Measurements from ENCODE around the gene PLOD3.
"Not testable (repeated sequence)": the region's sequence is repeated elsewhere in the genome, so short reads cannot be mapped to it uniquely, and the experiment has no call there.

PLOD3 gene

DNA sequence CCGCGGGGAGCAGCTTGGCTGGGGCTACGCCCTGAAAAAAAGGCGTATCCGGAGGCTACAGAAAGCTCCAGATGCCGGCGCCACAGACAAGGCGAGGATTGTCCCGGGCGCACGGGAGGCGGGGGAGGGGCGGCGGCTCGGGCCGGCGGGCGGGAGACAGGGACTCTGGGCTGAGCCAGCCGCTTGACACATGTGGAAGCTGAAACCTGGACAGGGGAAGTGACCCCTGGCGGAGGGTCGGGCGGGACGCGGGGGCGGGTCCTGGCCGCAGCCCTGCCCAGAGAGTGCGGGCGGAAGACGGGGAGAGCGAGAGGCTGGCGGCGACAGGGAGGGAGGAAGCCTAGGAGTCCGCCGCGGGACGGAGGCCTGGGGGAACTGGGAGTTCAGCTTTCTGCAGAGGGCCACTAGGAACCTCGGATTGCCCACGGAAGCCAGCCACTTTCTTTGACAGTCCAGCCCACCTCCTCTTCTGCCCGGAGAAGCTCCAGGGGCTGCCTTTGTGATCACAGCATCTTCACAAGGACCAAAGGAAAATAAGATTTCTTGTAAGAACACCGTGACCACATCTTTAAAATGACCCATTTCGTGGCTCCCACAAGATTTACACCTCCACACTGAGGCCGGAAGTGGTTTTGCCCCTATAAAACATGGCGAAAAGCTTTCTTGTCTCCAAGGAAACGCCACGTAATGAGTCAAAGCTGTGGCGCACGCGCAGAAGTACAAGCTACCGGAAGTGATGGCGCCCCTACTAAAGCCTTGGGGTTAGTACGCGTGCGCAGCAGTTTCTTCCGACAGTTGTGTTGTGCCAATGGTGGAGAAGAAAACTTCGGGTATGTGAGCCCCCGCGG is at the start of gene PLOD3, which contains the start of gene ZNHIT1:
Gene PLOD3 (minus strand): TSS at position 194 of the 848 bp plus-strand sequence. CDS start 307 bp downstream, outside the sequence.
Gene ZNHIT1 (plus strand): TSS at position 778 of the 848 bp plus-strand sequence. CDS start 31 bp downstream, at position 809.
- peak; percentile 97 for DNase-seq

DNA sequence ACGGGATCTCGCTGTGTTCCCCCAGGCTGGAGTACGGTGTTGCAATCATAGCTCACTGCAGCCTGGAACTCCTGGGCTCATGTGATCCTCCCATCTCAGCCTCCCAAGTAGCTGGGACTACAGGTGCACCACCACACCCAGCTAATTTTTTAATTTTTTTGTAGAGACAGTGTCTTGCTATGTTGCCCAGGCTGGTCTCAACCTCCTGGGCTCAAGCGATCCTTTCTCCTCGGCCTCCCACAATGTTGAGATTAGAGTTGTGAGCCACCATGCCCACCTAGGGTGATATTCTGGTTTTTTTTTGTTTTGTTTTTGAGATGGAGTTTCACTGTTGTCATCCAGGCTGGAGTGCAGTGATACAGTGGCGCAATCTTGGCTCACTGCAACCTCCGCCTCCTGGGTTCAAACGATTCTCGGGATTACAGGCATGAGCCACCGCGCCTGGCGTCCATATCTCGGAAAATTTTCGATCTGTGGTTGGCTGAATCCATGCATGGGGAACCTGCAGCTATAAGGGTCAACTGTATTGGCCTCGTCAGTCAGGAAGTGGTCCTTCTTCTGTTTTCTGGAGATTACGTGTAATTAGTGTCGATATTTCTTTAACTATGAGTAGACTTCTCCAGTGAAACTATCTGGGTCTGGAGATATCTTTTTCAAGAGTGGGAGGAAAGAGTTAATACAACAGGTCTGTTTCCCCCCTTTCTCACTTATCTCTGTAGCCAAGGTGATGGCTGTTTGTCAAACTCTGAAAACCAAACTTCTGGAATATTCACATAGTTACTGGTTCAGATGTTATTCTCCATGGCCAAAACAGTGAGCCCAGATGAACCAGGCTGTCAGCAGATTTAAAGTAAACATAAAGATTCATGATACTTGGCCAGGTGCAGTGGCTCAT is 48.5 kb upstream of the PLOD3 start:
- no peak for DNase-seq

DNA sequence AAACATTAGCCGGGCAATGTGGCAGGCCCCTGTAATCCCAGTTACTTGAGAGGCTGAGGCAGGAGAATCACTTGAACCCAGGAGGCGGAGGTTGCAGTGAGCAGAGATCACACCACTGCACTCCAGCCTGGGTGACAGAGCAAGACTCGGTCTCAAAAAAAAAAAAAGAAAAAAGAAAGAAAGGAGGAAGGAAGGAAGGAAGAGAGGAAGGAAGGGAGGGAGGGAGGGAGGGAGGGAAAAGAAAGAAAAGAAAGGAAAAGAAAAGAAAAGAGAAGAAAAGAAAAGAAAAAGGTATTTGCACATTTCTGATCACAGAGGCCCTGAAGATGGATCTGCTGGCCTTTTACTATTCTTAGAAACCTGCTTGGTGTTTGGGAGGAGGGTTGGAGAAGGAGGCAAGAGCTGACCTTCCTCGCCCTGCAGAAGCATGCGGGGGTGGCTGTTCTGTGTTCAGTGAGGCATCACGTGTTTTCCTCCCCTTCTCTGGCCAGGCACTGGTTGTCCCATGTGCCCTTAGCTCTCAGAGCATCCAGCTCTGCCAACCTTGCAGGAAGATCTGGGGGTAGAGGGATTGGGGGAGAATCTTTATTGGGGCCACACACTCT is 46.8 kb upstream of the PLOD3 start:
- not testable (repeated sequence) for DNase-seq

DNA sequence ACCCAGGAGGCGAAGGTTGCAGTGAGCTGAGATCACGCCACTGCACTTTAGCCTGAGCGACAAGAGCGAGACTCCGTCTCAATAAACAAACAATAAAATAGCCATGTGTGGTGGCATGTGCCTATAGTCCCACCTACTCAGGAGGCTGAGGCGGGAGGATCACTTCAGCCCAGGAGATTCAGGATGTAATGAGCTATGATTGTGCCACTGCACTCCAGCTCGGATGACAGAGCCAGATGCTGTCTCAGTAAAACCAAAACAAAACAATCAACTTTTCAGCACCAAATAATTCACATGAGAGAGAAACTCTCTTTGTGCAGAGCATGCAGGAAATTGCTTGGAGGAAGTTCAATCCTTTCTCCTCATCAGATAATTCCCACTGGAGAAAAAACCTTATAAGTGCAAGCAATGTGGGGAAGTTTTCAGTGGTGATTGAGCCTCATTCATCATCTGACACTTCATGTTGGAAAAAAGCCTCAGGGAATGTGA is 40.9 kb upstream of the PLOD3 start:
- no peak for DNase-seq

DNA sequence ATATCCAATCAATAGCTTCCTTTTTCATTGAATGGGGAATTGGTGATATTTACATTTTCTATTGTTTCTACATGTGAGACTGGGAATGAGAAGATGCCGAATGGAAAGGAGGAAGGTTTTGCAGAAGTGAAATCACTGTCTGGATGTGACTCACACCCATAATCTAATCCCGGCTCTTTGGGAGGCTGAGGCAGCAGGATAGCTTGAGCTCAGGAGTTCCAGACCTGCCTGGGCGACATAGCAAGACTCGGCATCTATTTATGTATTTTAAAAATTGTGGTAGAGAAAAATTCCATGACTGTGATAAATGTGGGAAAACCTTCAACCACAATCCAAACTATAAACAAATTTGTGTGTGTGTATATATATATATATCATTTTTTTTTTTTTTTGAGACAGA is 38.4 kb upstream of the PLOD3 start:
- no peak for DNase-seq

DNA sequence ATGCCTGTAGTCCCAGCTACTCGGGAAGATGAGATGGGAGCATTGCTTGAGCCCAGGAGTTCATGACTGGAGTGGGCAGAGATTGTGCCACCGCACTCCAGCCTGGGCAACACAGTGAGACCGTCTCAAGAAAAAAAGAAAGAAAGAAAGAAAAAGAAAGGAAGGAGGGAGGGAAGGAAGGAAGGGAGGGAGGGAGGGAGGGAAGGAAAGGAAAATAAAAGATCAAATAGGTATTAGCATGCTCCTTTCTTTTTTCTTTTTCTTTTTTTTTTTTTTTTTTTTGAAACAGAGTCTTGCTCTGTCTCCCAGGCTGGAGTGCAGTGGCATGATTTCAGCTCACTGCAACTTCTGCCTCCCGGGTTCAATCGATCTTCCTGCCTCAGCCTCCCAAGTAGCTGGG is 35.8 kb upstream of the PLOD3 start:
- not testable (repeated sequence) for DNase-seq

- DNase-seq = peak; percentile 98
Observed at GRCh38 chr7:101251871-101252659, 34.7 kb upstream of the PLOD3 start.

DNA sequence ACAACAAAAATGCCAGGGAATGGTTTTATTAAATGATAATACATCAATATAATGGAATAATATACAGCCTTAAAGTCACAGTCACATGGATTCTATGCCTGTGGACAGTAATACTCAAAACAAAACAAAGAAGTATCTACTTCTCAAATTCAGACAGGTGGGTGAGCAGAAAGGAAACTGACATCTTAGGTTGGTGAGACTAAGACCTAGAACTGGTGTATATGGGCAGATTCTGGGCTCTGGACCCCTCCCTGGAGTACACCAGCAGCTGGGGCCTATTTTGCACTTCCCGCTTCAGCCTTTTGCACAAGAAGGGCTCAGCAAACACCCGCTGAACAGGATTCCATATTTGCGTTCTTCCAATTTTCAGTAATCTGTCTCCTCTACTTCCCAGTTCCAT is 32.9 kb upstream of the PLOD3 start:
- no peak for DNase-seq

- DNase-seq = no peak
Observed at GRCh38 chr7:101248276-101248675, 30.9 kb upstream of the PLOD3 start.

- DNase-seq = no peak
Observed at GRCh38 chr7:101245147-101245668, 27.8 kb upstream of the PLOD3 start.

DNA sequence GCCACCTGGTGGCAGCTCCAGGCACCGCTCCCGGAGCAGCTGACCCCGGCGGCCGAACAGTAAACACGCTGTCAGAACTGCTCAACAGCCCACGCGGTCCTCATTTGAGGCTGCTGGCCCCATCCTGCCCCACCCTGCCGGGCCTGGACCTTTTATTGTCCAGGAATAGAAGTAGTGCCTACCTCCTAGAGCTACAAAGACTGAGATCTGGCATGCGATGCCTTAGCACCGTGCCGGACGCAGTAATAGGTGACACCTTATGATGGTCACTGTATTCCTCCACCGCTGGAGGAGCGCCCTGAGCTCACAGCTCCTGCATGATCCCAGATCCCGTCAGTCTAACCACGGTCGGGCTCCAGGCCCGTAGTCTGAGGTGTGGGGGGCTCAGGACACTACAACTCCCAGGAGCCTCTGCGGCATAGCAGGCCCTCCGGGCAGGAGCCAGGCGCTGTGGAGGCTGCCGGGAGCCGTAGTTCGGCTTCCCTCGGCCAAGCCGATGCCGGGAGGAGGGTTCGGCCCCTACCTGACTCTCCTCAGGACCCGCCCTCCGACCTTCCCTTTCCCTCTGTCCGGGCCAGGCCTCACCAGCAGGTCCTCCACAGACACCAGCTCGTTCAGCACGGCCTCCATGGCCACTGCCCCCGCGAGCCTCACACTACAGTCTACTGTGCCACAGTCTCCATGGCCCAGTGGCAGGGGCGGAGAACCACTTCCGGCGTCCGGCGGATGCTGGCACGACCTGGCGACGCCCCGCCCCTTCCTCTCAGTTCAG is 27.2 kb upstream of the PLOD3 start, which contains the start of gene FIS1:
Gene FIS1 (minus strand): TSS at position 707 of the 772 bp plus-strand sequence. CDS start 77 bp downstream, at position 630.
- peak; percentile 92 for DNase-seq

DNA sequence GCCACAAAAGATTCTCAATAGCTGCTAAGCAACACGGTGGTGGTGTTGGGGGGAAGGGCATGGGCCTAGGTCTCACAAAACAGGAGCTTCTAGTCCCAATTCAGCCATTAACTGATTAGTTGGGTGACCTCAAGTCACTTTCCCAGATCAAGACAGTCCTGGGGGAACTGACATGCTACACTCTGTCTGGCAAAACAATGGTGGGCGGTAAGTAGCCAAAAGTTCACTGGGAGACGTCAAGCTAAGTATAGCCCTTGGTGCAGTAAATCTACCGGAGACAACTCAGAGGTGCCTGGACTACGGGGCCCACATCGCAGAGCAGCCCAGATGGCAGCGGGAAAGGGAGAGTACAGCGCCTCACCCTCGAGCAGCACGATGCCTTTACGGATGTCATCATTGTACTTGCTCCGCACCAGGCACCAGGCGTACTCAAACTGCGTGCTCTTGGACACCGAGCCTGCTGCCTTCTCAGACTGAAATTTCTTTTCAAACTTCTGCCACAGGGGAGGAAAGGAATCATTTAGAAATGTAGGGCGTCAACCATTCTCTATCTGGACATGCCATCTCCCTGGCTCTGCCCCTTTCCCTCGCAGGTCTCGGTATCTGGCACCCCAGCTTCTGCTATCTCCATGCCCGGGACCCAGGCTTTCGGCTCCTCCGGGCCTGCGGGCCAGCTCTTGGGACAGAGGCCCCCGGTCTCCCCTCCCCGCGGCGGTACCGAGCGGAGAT is 26.4 kb upstream of the PLOD3 start:
- DNase-seq = no peak

DNA sequence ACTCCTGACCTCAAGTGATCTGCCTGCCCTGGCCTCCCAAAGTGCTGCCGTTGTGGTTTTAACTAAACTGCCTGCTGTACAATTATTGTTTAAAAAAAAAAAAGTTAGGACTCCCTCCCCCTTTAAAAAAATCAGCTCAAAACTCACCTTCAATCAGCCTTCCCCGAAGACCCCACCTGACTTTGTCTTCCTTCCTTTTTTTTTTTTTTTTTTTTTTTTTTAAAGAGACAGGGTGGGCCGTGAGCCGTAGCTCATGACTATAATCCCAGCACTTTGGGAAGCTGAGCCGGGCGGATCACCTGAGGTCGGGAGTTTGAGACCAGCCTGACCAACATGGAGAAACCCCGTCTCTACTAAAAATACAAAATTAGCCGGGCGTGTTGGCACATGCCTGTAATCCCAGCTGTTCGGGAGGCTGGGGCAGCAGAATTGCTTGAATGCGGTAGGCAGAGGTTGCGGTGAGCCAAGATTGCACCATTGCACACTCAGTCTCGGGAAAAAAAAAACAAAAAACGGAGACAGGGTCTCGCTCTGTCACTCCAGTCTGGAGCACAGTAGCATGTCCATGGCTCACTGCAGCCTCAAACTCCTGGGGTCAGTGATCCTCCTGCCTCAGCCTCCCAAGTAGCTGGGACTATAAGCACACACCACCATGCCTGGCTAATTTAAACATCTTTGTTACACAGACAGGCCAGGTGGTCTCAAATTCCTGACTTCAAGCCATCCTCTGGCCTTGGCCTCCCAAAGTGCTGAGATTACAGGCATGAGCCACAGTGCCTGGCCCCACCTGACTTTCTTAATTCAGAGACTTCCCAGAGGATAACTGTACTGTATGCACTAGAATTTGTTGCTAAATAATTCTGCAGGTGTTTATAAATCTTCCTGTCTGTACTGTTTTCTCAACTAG is 24.3 kb upstream of the PLOD3 start:
- no peak for DNase-seq

GRCh38 chr7:101241015-101241363 is 23.6 kb upstream of the PLOD3 start:
- no peak for DNase-seq

GRCh38 chr7:101240226-101241014 is 23.0 kb upstream of the PLOD3 start:
- DNase-seq = no peak

- DNase-seq = no peak
Observed at GRCh38 chr7:101239951-101240220, 22.5 kb upstream of the PLOD3 start.

DNA sequence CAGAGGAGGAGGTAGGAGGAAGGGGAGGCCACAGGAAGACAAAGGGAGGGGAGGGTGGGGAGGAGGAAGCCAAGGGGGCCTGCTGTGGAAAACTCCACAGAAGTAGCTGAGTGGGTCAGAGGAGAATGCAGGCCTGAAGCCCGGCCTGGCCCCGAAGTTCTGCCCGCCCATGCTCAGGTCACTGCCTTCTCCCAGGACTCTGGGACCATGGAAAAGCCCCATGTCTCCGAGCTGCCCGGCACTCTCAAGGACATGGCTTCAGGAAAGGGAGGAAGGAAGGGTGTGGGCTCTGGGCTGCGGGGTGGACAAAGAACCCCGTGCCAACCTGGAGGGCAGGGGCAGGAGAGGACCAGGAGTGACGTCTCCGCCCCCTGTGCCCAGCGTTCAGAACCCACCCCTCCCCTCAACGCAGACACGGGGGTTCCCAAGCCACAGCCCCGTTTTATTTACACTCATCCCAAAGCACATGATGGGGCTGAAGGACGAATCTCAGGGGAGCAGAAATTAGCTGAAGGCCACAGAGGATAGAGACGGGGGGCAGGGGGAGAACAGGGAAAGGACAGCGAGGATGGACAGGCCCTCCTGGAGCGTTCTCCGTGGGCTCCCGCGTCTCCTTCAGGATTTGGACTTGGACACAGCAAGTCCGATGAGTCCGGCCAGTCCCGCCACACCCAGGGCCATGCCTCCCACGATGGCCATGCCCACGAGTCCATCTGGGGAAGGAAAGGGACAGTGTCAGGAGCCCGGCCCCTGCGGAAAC is 22.0 kb upstream of the PLOD3 start:
- DNase-seq = no peak
